ENCODE results near the gene TAGLN. TPM values are rescaled to one million over a fixed set of nuclear protein-coding genes. Genes with fewer than 3 reads are reported as not detected.

Gene TAGLN
- total RNA-seq, 3 donors from 2014 or later (not counting 1 experiment from before 2014, with no cell fraction given) = 8.2 to 18.0 (median 8.3) TPM

- Mint-ChIP-seq H3K27me3 (ENCODE audit: low read depth in 2 of 2) (no peaks in the 10 kb centered on the region), H3K4me1 (no peaks in the 10 kb centered on the region), H3K36me3 (no peaks in the 10 kb centered on the region), H3K4me3 (no peak overlapping the region), H3K9me3 (no peaks in the 10 kb centered on the region), H3K27ac (peak overlapping the region in 1 of 2 donors; percentile 16)
- H3K4me1 ChIP-seq (ENCODE audit: control insufficient read depth, insufficient read depth, low read length) = peaks cover 52% of the 10 kb centered on the region
- peaks cover 31% of the 10 kb centered on the region for H3K36me3 ChIP-seq (ENCODE audit: control insufficient read depth, insufficient read depth, low read length)
- peak overlapping the region; percentile 62 for H3K27ac ChIP-seq (ENCODE audit: low read length)
- no peak for DNase-seq
- no peak overlapping the region for H3K4me3 ChIP-seq (ENCODE audit: low read length)
- no peaks in the 10 kb centered on the region for H3K9me3 ChIP-seq (ENCODE audit: control insufficient read depth, insufficient read depth, low read length)
- ATAC-seq = no peak
- no peak for TF ChIP-seq CTCF (IDR thresholded peaks at IDR 0.05)
- H3K27me3 ChIP-seq (ENCODE audit: control insufficient read depth, insufficient read depth, low read length) = no peaks in the 10 kb centered on the region
- intact Hi-C loops (cut with micrococcal nuclease) = no loop called here
- 94% methylated on average over 20 of the region's 20 CpGs for WGBS (ENCODE audit: insufficient coverage)
Observed at GRCh38 chr11:117188620-117189081, 10.5 kb upstream of the TAGLN start.

- no peaks in the 10 kb centered on the region for H3K27me3 Mint-ChIP-seq (ENCODE audit: low read depth in 2 of 2)
- ATAC-seq (peak in 2 of 3 donors; percentile 25 to 28), DNase-seq (no peak)
- H3K27ac ChIP-seq (ENCODE audit: low read length) = peak overlapping the region; percentile 75
- H3K9me3 ChIP-seq (ENCODE audit: control insufficient read depth, insufficient read depth, low read length) = no peaks in the 10 kb centered on the region
- H3K4me3 Mint-ChIP-seq = no peak overlapping the region
- H3K4me1 ChIP-seq (ENCODE audit: control insufficient read depth, insufficient read depth, low read length) = peaks cover 52% of the 10 kb centered on the region
- no peak overlapping the region for H3K4me3 ChIP-seq (ENCODE audit: low read length)
- TF ChIP-seq CTCF (IDR thresholded peaks at IDR 0.05) = no peak
- no peaks in the 10 kb centered on the region for H3K9me3 Mint-ChIP-seq
- WGBS (ENCODE audit: insufficient coverage) = 75% methylated on average over 22 of the region's 22 CpGs
- H3K36me3 ChIP-seq (ENCODE audit: control insufficient read depth, insufficient read depth, low read length) = peaks cover 31% of the 10 kb centered on the region
- H3K27ac Mint-ChIP-seq = peak overlapping the region in 1 of 2 donors; percentile 16
- intact Hi-C loops (cut with micrococcal nuclease) = no loop called here
- H3K36me3 Mint-ChIP-seq = no peaks in the 10 kb centered on the region
- no peaks in the 10 kb centered on the region for H3K27me3 ChIP-seq (ENCODE audit: control insufficient read depth, insufficient read depth, low read length)
- no peaks in the 10 kb centered on the region for H3K4me1 Mint-ChIP-seq
Observed at GRCh38 chr11:117189191-117189940, 9.8 kb upstream of the TAGLN start.

GRCh38 chr11:117189941-117190544, 9.1 kb upstream of the TAGLN start:
- H3K9me3 ChIP-seq (ENCODE audit: control insufficient read depth, insufficient read depth, low read length) = no peaks in the 10 kb centered on the region
- no peak overlapping the region for H3K4me3 ChIP-seq (ENCODE audit: low read length)
- 73% methylated on average over 8 of the region's 8 CpGs for WGBS (ENCODE audit: insufficient coverage)
- peaks cover 31% of the 10 kb centered on the region for H3K36me3 ChIP-seq (ENCODE audit: control insufficient read depth, insufficient read depth, low read length)
- TF ChIP-seq CTCF (IDR thresholded peaks at IDR 0.05) = no peak
- peaks cover 0 to 1% of the 10 kb centered on the region in 2 donors for H3K4me1 Mint-ChIP-seq
- peak overlapping the region in 1 of 2 donors; percentile 36 for H3K27ac Mint-ChIP-seq
- H3K9me3 Mint-ChIP-seq = no peaks in the 10 kb centered on the region
- peaks cover 52% of the 10 kb centered on the region for H3K4me1 ChIP-seq (ENCODE audit: control insufficient read depth, insufficient read depth, low read length)
- peak overlapping the region; percentile 75 for H3K27ac ChIP-seq (ENCODE audit: low read length)
- H3K27me3 Mint-ChIP-seq (ENCODE audit: low read depth in 2 of 2) = no peaks in the 10 kb centered on the region
- H3K36me3 Mint-ChIP-seq = no peaks in the 10 kb centered on the region
- no peaks in the 10 kb centered on the region for H3K27me3 ChIP-seq (ENCODE audit: control insufficient read depth, insufficient read depth, low read length)
- intact Hi-C loops (cut with micrococcal nuclease) = no loop called here
- no peak for ATAC-seq
- no peak overlapping the region for H3K4me3 Mint-ChIP-seq
- DNase-seq = no peak
